DOHH2 (cell line): ENCODE data around the gene B3GALT5.

Experiments used
- CTCF ChIP-seq: fragments of 200-600 bp; sonication (generic); IDR thresholded peaks from one replicate; pipeline ENCODE4 v1.5.1; 2014; ENCODE audit warnings: antibody characterized with exemption, mild to moderate bottlenecking, low read depth, low read length; ENCODE audit not compliant: poor library complexity, severe bottlenecking
- EZH2phosphoT487 ChIP-seq: fragments of 200-600 bp; sonication (generic); IDR thresholded peaks from 2 replicates; pipeline ENCODE4 v1.6.1; 2017; ENCODE audit warnings: borderline replicate concordance, mild to moderate bottlenecking, antibody characterized with exemption, low read length, moderate library complexity, mixed read lengths

- TF ChIP-seq CTCF (no peak), EZH2phosphoT487 (no peak)
Observed at GRCh38 chr21:39568361-39568760, 44.4 kb upstream of the B3GALT5 start.
